Measurements from ENCODE around the gene MLC1.

MLC1 gene

DNA sequence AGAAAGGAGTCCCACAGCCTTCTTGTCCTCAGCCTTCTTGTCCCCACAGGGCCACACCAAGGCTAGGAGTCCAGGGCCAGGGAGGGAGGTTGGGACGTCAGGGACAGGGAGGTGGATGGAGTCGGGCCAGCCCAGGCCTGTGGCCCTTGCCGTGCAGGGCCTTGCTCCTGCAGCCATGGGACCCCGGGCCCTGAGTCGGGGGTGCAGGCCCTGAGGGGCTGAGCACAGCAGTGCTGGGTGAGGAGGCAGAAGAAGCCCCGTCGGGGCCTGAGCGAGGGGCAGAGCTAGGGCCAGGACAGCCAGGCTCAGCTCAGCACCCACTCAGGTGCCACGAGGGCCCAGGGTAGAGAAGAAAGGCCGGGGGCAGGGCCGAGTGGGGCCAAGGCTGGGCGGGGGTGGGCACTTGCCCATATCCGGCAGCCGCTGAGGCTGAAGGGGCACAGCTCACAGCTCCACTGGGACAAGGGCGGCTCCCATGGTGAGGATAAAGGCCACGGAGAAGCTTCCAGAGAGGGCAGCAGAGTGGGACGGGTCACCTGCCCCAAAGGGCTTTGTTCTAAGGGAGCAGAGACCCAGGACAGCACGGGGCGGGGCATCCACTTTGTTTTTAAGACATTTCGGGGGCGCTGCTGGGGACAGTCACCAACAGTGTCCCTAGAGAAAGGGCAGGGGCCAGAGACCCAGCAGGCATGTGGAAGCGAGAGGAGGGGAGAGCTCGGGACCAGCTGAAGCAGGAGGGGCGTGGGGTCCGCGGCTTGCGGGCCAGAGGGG lies 3.6 kb downstream of the MLC1 start:
- no peak for DNase-seq (ENCODE audit: low read depth)
- H3K4me3 ChIP-seq (ENCODE audit: low read depth, low read length), result no peak overlapping the region

DNA sequence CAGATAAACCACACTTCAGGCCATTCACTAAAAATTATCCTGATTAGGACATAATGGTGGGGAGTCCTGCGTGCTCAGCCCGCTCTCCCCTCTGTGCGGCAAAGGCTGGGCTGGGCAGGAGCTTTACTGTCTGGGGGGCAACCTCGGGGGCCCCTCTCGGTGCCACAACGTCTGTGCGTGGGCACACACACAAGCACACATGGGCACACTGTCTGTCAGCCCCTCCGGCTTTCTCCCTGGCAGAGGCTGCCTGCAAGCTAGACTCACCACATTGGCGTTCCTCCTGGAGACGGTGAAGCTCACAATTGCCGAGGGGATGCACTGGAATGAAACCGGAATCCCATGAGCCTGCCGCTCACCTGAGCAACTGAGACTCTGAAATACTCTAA lies 5.2 kb downstream of the MLC1 start:
- H3K4me3 ChIP-seq (ENCODE audit: low read depth, low read length), result no peak overlapping the region

DNA sequence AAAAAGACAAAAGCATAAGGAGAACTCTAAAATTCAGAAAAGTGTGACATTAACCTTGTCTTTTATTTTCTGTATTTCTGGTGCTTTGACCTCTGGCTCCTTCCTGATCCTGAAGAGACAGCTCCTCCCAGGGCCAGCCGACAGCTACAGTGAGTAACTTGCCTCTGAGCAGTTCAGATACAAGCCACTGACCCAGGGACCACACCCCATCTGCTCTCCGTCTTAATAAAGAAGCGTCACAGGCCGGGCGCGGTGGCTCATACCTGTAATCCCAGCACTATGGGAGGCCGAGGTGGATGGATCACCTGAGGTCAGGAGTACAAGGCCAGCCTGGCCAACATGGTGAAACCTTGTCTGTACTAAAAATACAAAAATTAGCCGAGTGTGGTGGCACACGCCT lies 6.5 kb downstream of the MLC1 start:
- H3K4me3 ChIP-seq (ENCODE audit: low read depth, low read length), result no peak overlapping the region
- DNase-seq (ENCODE audit: low read depth), result no peak

More for the DNA sequence above, 5.2 kb downstream of the MLC1 start:
- DNase-seq (ENCODE audit: low read depth), result no peak

DNA sequence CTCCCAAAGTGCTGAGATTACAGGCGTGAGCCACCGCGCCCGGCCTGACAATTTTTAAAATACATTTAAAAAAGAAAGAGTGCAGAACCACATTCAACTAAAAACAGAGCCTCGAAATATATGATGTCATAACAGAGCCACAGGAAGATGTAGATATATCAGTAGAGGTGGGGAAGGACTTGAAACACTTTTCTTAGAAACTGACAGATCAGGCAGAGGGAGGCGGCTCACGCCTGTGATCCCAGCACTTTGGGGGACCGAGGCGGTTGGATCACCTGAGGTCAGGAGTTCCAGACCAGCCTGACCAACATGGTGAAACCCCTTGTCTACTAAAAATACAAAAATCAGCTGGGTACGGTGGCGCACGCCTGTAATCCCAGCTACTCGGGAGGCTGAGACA lies 7.0 kb downstream of the MLC1 start:
- no peak overlapping the region for H3K4me3 ChIP-seq (ENCODE audit: low read depth, low read length)
- no peak for DNase-seq (ENCODE audit: low read depth)

DNA sequence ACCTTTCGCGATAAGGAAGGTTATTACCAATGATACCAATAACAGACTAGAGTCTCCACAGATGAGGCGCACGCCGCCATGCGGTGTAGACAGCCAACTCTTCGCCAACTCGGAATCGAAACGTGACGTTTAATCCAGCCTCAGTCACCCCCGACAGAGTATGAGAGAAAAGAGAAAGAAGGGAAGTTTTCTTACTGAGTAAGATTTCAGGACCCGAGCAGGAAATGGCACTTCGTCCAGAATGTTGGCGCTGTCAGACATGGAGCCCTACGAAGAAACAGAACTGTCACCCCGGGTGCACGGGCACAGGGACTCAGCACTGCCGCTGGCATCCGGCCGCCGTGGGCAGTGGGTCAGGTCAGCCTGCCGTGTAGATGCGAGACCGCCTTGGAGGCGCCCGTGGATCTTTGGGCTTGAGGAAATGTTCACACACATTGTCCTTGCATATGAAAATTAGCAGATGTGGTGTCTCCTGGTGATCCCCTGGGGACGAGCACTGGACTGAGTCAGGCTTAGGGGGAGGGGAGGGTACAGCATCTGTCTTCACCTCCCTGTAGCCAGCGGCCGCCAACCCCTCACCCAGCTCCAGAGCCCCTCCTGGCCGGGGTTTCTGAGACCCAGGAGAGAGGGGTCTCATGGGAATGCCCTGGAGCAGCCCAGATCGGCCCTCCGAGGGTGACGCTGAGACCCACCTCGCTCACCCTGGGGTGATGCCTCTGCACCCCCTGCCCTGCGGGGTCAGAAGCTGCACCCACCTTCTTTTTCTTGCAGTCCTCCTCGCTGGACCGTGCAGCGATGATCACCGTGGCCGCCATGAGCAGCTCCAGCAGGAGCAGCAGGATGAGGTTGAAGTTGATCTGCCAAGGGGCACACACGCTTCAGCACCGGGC lies 8.3 kb downstream of the MLC1 start:
- H3K4me3 ChIP-seq (ENCODE audit: low read depth, low read length), result no peak overlapping the region
- no peak for DNase-seq (ENCODE audit: low read depth)

DNA sequence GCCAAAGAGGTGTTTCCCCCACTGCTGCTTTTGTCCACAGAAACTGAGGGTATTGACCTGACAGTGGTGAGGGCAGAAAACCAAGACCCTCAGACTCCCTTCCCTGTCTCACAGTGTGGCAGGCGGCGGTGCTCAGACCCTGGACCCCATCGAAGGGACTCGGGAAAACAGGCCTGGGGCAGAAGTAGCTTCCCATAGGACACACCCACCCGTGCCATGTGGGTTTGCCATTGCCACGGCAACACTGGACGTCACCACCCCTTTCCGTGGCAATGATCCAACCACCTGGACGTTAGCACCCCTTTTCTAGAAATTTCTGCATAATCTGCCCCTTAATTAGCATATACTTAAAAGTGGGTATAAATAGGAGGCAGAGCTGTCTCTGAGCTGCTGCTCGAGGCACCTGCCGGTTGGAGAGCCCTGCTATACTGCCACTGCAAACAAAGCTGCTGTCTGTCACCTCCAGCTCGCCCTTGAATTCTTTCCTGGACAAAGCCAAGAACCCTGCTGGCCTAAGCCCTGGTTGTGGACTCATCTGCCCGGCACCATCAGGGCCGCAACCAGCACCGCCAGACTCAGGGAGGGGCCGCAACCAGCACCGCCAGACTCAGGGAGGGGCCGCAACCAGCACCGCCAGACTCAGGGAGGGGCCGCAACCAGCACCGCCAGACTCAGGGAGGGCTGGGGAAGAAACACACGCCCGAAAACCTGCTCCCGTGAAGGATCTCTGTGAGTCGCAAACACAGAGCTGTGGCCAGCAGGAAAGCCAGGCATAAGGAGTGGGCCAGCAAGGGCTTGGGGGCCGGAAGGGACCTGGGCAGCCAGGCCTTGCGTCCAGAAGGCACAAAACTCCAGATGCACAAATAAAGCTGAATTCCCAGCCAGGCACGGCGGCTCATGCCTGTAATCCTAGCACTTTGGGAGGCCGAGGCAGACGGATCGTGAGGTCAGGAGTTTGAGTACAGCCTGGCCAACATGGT lies 10.4 kb downstream of the MLC1 start:
- DNase-seq (ENCODE audit: low read depth), result no peak
- H3K4me3 ChIP-seq (ENCODE audit: low read depth, low read length), result no peak overlapping the region

DNA sequence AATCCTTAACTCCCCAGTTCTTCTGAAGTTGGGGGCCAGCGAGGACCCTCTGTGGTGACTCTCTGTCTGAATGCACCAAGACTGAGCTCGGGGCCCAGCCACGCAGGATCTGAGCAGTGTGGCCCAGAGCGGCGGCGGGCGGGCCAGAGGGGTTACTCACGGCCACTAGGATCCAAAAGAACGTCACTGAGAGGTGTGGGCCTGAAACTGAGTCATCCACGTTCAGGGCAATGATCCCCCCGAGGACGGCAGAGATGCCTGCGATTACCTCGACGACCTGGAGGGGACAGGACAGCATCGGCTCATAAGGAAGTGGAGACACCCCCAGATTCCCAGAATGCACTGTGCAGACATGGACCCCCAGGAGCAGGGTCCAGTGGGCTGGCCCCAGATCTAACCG lies 11.2 kb downstream of the MLC1 start:
- DNase-seq (ENCODE audit: low read depth), result no peak
- no peak overlapping the region for H3K4me3 ChIP-seq (ENCODE audit: low read depth, low read length)

DNA sequence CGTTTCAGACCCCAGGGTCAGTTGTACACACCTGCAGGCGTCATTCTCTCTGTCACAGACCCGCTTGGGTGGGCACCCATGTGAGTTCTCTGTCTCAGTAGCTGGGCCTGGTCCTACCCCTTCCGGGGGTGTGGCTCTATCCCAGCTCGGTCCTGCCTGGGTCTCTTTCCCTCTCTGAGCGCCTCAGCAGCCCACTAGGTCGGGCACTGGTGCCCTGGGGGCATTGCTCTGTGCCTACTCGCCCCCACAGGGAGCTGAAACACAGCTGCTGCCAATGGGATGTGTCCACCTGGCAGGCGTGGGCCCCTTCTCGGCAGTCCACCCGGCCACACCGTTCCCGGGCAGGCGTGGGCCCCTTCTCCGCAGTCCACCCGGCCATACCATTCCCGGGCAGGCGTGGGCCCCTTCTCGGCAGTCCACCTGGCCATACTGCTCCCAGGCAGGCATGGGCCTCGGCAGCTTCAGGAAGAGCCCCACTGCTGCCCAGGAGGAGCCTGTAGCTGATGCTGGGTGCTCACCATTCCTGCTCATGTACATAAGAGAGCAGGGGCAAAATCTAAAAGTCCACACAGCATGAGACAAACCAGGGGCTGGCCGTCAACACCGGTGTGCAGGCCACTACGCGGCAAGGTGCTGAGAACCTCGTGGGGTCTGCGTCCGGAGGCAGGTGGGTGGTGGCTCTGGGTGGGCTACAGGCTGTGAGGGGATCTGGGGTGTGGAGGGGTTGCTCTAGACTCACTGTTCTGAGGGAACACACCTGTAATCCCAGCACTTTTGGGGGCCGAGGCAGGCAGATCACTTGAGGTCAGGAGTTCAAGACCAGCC lies 12.3 kb downstream of the MLC1 start:
- no peak overlapping the region for H3K4me3 ChIP-seq (ENCODE audit: low read depth, low read length)
- no peak for DNase-seq (ENCODE audit: low read depth)

DNA sequence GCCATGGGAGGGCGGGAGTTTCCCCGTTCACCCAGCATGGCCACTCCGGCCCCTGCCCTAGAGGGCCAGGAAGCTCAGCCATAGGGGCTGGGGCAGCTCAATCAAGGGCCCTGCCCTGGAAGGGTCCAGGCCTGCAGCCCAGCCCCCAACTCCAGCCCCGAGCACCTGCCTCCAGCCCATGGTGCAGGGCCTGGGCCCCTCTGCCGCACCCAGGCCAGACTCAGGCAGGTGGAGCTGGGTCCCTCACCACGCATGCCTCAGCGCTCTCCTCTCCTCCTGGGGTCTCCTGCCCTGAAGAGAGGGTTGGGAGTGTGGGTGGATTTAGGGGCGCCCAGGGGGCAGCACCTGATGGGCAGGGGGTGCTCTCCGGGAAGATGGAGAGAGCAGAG lies 13.1 kb downstream of the MLC1 start:
- no peak overlapping the region for H3K4me3 ChIP-seq (ENCODE audit: low read depth, low read length)
- DNase-seq (ENCODE audit: low read depth), result no peak

DNA sequence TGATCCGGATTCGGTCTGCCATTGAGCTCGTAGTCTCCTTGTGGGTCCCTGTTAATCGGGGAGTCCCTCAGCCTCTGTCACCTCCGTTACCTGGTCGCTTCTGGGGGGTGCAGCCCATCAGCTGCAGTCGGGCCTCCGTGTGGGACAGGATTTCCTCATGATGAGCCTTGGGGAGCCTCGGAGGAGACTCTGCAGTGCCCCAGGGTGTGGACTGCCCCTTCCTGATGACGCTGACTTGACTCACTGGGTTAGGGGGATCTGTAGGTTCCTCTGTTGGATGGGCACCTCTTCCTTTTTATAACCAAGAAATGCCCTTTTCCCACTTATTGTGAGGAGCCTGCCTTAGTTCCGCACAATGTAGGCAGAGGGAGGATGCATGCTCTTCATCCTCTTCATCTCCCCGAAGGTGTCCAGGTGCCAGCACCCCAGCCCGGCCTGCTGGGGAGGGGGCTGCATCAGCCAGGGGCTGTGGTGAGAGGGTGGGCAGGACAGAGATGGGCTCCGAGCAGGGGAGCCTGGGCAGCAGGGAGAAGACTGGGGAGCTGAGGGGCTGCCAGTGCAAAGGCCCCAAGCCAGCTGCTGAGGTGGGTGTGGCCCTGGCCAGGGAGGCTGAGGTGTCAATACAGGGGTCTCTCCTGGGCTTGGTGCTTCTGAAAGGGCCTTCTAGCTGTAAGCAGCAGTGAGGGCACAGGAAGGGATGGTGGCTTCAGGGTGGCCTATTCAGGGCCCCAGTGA lies 13.6 kb downstream of the MLC1 start:
- DNase-seq (ENCODE audit: low read depth), result no peak
- no peak overlapping the region for H3K4me3 ChIP-seq (ENCODE audit: low read depth, low read length)

DNA sequence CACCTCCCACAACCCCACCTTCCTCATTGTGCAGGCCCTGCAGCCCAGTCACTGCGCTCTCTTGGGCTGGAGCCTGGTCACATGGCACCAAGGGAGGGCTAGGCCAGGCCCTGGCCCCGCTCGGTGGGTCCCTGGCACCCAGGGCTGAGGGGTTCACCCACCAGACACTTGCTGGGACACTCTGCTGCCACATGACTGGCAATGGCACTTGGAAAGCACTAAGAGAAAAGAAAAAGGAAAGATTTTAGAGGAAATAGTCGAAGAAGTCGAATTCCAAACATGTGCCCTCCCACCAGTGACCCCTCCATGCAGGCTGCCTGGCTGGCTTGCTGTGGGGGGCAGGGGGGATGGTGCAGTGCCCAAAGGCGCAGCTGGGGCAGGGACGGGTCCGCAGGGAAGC lies 14.9 kb downstream of the MLC1 start:
- no peak for DNase-seq (ENCODE audit: low read depth)
- H3K4me3 ChIP-seq (ENCODE audit: low read depth, low read length), result no peak overlapping the region

DNA sequence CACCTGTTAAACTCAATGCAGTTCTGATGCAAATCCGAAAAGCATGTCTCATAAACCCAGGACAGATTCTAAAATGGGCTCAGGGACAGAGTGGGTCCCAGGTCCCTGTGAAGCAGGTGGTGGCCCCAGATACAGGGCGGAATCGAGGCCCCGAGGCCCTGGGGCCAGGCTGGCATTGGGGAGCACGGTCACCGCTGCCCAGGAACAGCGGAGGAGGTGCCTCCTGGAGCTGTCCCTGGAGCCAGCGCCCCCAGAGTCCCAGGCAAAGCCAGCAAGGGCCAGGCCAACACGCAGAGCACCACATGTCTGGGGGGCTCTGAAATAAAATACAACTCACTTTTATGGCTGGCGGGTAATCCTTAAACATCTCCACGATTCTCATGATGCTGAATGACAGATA lies 17.1 kb downstream of the MLC1 start:
- H3K4me3 ChIP-seq (ENCODE audit: low read depth, low read length), result no peak overlapping the region
- no peak for DNase-seq (ENCODE audit: low read depth)

DNA sequence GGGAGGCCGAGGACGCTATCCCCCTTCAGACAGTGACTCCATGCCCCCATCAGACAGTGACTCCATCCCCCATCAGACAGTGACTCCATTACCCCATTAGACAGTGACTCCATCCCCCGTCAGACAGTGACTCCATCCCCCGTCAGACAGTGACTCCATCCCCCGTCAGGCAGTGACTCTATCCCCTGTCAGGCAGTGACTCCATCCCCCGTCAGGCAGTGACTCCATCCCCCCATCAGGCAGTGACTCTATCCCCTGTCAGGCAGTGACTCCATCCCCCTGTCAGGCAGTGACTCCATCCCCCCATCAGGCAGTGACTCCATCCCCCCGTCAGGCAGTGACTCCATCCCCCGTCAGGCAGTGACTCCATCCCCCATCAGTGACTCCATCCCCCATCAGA lies 18.0 kb downstream of the MLC1 start:
- no peak for DNase-seq (ENCODE audit: low read depth)
- no peak overlapping the region for H3K4me3 ChIP-seq (ENCODE audit: low read depth, low read length)

DNA sequence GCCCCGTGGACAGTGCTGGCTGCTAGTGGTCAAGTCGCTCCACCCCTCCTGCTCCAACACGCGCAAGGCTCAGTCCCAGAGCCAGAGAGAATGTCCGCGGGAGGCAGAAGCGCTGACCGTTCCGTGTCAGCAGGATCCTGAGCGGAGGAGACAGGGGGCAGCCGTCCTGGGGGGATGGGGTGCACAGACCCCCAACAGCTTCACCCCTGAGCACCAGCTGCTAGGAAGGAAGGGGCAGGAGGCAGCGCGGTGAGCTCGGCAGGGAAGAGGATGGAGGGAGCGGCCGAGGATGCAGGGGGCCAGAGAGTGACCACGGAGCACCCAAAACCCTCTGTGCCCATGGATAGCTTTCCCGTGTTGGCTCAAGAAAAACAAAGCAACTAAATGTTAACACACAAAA lies 20.8 kb downstream of the MLC1 start:
- no peak overlapping the region for H3K4me3 ChIP-seq (ENCODE audit: low read depth, low read length)
- DNase-seq (ENCODE audit: low read depth), result no peak

DNA sequence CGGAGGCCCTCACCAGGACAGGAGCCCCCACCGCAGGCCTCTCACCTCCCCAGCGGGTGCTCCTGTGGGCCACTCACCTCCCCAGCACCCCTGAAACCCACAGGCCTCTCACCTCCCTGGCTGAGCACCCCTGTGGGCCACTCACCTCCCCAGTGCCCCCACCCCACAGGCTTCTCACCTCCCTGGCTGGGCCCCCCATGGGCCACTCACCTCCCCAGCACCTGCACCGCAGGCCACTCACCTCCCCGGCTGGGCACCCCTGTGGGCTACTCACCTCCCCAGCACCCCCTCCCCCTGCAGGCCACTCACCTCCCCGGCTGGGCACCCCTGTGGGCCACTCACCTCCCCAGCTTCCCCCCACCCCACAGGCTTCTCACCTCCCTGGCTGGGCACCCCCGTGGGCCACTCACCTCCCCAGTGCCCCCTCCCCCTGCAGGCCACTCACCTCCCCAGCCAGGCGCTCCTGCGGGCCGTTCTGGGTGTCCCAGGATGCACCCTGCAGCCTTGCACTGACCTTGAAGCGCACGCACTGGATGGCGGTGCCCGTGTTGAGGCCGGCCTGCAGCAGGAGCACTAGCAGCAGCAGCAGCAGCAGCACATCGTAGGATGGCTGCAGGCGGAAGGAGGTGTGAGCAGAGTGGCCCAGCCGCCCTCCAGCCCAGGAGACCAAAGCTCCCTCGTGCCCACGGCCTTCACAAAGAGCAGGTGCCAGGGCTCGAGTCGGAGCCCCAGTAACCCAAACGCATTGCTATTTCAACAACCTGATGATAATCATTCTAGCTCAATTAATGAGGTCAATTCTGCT lies 21.4 kb downstream of the MLC1 start:
- H3K4me3 ChIP-seq (ENCODE audit: low read depth, low read length), result no peak overlapping the region
- DNase-seq (ENCODE audit: low read depth), result no peak

DNA sequence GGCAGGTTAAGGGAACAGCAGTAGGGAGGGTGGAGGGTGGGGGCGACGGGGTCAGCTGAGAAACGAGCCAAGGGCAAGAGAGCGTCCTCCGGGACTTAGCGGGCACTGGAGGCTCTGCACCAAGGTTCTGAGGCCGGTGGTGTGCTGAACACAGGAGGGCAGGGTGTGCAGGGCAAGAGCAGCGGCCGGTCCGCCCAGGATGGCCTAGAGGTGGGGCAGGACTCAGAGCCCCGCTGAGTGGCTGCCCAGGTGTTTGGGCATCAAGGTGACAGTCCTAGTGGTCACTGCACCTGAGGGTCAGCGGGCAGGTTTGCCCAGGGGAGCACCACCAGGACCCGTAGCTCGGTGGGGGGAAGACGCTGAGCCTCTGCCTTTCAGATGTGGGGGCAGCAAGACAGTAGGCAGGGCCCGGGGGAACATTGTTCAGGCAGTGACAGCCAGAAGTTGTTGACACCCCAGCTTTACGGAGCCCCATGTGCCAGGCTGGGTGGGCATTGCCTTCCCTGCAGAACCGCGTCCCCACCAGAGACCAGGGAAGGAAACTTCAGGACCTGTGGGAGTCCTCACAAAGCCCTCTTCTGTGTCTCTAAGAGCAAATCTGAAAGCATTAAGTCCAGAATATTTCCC lies 22.6 kb downstream of the MLC1 start:
- DNase-seq (ENCODE audit: low read depth), result no peak
- no peak overlapping the region for H3K4me3 ChIP-seq (ENCODE audit: low read depth, low read length)

DNA sequence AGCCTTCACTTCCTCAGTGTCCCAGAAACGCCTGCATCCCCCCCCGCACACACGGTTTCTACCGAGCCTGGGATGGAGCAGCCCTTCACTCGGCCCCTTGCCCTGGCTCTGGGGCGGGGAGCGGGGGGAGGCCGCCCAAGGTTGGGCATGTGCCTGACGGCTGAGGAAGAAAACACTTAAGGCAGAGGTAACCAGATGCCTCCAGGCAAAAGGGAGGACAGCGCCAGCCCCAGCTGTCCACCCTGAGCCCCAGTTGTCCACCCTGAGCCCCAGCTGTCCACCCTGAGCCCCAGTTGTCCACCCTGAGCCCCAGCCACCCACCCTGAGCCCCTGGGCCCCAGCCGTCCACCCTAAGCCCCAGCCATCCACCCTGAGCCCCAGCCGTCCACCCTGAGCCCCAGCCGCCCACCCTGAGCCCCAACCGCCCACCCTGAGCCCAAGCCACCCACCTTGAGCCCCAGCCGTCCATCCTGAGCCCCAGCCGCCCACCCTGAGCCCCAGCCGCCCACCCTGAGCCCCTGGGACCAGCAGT lies 23.3 kb downstream of the MLC1 start:
- H3K4me3 ChIP-seq (ENCODE audit: low read depth, low read length), result no peak overlapping the region
- no peak for DNase-seq (ENCODE audit: low read depth)
